IMR-90 (cell line): ENCODE measurements around the gene SIX4. TPM values are rescaled to one million over a fixed set of nuclear protein-coding genes. Genes with fewer than 3 reads are reported as not detected.

Experiments
- ATAC-seq: fragments of 200-7000 bp; cut with Tn5 transposase; 2 replicates; pipeline ENCODE4 v1.9.1; 2020; ENCODE audit warnings: low read depth, mild to moderate bottlenecking, moderate library complexity
- BruUV-seq: library from RNA; stranded (reverse); fragments of 400-500 nt; replicated peaks from 2 replicates; lab custom pipeline; 2021; lab: Mats Ljungman, UMichigan
- CTCF ChIA-PET: fragments of 300-600 bp; formaldehyde crosslinking; extraction: SDS; loops from one replicate; lab custom pipeline; 2021; ENCODE audit warnings: antibody characterized with exemption; lab: Yijun Ruan, JAX
- POLR2A ChIA-PET: fragments of 300-600 bp; sonication (Branson Sonifier 250); formaldehyde crosslinking; loops from one replicate; lab custom pipeline; 2022; ENCODE audit warnings: antibody characterized with exemption; ENCODE audit not compliant: unreplicated experiment; lab: Charles Lee
- DNase-seq: peaks from one replicate; pipeline ENCODE4 v3.0.0; 2013
- H2AFZ ChIP-seq: replicated peaks from 2 replicates; pipeline ENCODE3; 2013; ENCODE audit warnings: low read length, mild to moderate bottlenecking; ENCODE audit not compliant: poor library complexity
- H2AK5ac ChIP-seq: 2 replicates; pipeline ENCODE4 v1.6.1; 2013; ENCODE audit warnings: low read depth, low read length, inconsistent platforms
- H2AK9ac ChIP-seq: replicated peaks from 2 replicates; pipeline ENCODE3; 2013; ENCODE audit warnings: mild to moderate bottlenecking, low read depth, low read length, moderate library complexity; ENCODE audit not compliant: poor library complexity
- H2BK120ac ChIP-seq: 2 replicates; pipeline ENCODE4 v1.6.1; 2013; ENCODE audit warnings: low read depth, low read length, inconsistent platforms
- H2BK15ac ChIP-seq: 3 replicates; pipeline ENCODE4 v1.6.1; 2013; ENCODE audit warnings: low read depth, low read length, inconsistent platforms
- H2BK20ac ChIP-seq: 2 replicates; pipeline ENCODE4 v1.6.1; 2013; ENCODE audit warnings: low read depth, mild to moderate bottlenecking, inconsistent platforms, low read length, moderate library complexity
- H2BK5ac ChIP-seq: 2 replicates; pipeline ENCODE4 v1.6.1; 2013; ENCODE audit warnings: mild to moderate bottlenecking, low read depth, low read length, inconsistent platforms; ENCODE audit not compliant: poor library complexity, severe bottlenecking
- H3K14ac ChIP-seq: replicated peaks from 2 replicates; pipeline ENCODE4 v1.6.1; 2013; ENCODE audit warnings: low read depth, low read length, inconsistent platforms
- H3K18ac ChIP-seq: 2 replicates; pipeline ENCODE4 v1.6.1; 2013; ENCODE audit warnings: low read depth, low read length, control low read depth
- H3K23ac ChIP-seq: 2 replicates; pipeline ENCODE4 v1.6.1; 2013; ENCODE audit warnings: low read depth, low read length, inconsistent platforms
- H3K27ac ChIP-seq: 2 replicates; pipeline ENCODE4 v1.5.1; 2013; ENCODE audit warnings: mild to moderate bottlenecking, control low read depth, low read length; ENCODE audit not compliant: insufficient read depth
- H3K27me3 ChIP-seq: 2 replicates; pipeline ENCODE4 v1.6.1; 2013; ENCODE audit warnings: low read length; ENCODE audit not compliant: control insufficient read depth, insufficient read depth
- H3K36me3 ChIP-seq: 2 replicates; pipeline ENCODE4 v1.6.1; 2013; ENCODE audit warnings: low read length, mixed read lengths; ENCODE audit not compliant: control insufficient read depth, insufficient read depth
- H3K4ac ChIP-seq: 2 replicates; pipeline ENCODE4 v1.6.1; 2013; ENCODE audit warnings: low read depth, low read length, inconsistent platforms
- H3K4me1 ChIP-seq: 2 replicates; pipeline ENCODE4 v1.6.1; 2013; ENCODE audit warnings: low read length, mixed read lengths; ENCODE audit not compliant: control insufficient read depth, insufficient read depth
- H3K4me2 ChIP-seq: 2 replicates; pipeline ENCODE4 v1.6.1; 2013; ENCODE audit warnings: low read depth, mild to moderate bottlenecking, control low read depth, low read length, moderate library complexity
- H3K4me3 ChIP-seq: 2 replicates; pipeline ENCODE4 v1.5.1; 2013; ENCODE audit warnings: low read depth, mild to moderate bottlenecking, control low read depth, low read length, moderate library complexity; ENCODE audit not compliant: insufficient read depth
- H3K56ac ChIP-seq: 2 replicates; pipeline ENCODE4 v1.6.1; 2013; ENCODE audit warnings: low read length, inconsistent platforms; ENCODE audit not compliant: insufficient read depth; ENCODE audit errors: extremely low read depth
- H3K79me1 ChIP-seq, 2 experiments: 2 replicates each; pipeline ENCODE4 v1.6.1; 2013; ENCODE audit warnings: low read length in 2 of 2, inconsistent platforms in 1 of 2, low read depth in 1 of 2
- H3K9ac ChIP-seq: 2 replicates; pipeline ENCODE4 v1.6.1; 2013; ENCODE audit warnings: low read depth, low read length, control low read depth
- H3K9me1 ChIP-seq: 2 replicates; pipeline ENCODE4 v1.6.1; 2013; ENCODE audit warnings: low read length, inconsistent platforms; ENCODE audit not compliant: insufficient read depth
- H3K9me3 ChIP-seq: 2 replicates; pipeline ENCODE4 v1.6.1; 2013; ENCODE audit warnings: low read length; ENCODE audit not compliant: control insufficient read depth, insufficient read depth
- H4K20me1 ChIP-seq: 2 replicates; pipeline ENCODE4 v1.6.1; 2013; ENCODE audit warnings: low read length, inconsistent platforms; ENCODE audit not compliant: insufficient read depth
- H4K5ac ChIP-seq: 2 replicates; pipeline ENCODE4 v1.6.1; 2013; ENCODE audit warnings: mild to moderate bottlenecking, low read depth, low read length, control low read depth
- H4K8ac ChIP-seq, 2 experiments: 2 replicates each; pipeline ENCODE4 v1.6.1; 2013; ENCODE audit warnings: low read depth in 2 of 2, low read length in 2 of 2, control low read depth in 1 of 2, inconsistent platforms in 1 of 2
- H4K91ac ChIP-seq: 2 replicates; pipeline ENCODE4 v1.6.1; 2013; ENCODE audit warnings: low read depth, low read length, inconsistent platforms; ENCODE audit not compliant: insufficient read depth
- MAZ ChIP-seq: IDR thresholded peaks from 2 replicates; pipeline ENCODE4 v1.6.1; 2012; ENCODE audit warnings: low read depth, mild to moderate bottlenecking, low read length, improper control_type of control experiment, moderate library complexity, borderline replicate concordance
- whole genome bisulfite sequencing, 2 experiments: methylation state at CpG; one replicate each; pipeline versions ENCODE4 v1.1.5 to v1.1.7; 2013; ENCODE audit warnings: missing lambda C conversion rate in 2 of 2; ENCODE audit not compliant: insufficient read length in 1 of 2; ENCODE audit errors: extremely low coverage in 2 of 2; 5-methylcytosine and 5-hydroxymethylcytosine counted together
- dilution Hi-C: fragments of 300-500 bp; cut with HindIII; formaldehyde crosslinking; loops from one replicate; pipeline ENCODE4 v1.14.3; 2018; ENCODE audit warnings: low sequenced_read_pairs; ENCODE audit not compliant: unreplicated experiment
- in situ Hi-C: fragments of 300-500 bp; cut with MboI; formaldehyde crosslinking; loops from 3 replicates; pipeline ENCODE4 v1.14.3; 2019; ENCODE audit warnings: low sequenced_read_pairs, inconsistent platforms, mixed read lengths
- intact Hi-C: fragments of 100-400 bp; cut with micrococcal nuclease; formaldehyde crosslinking; loops from 2 replicates; pipeline ENCODE4 v1.10.0; 2022
- polyA plus RNA-seq, 3 experiments: library from polyadenylated mRNA; depleted of rRNA; stranded (reverse); fragments of >200 nt; gene quantifications; 2 replicates each; pipeline ENCODE4 v1.2.3, GENCODE V29; 2012; ENCODE audit warnings: low replicate concordance in 1 of 3
- total RNA-seq: library from RNA; depleted of rRNA; stranded (reverse); fragments of >200 nt; gene quantifications from 2 replicates; pipeline ENCODE4 v1.2.3, GENCODE V29; 2012

SIX4 gene
- total and polyA plus RNA-seq, 2 of the 4 experiments (the other 2 are of a cell fraction), result 7.1 to 42.7 TPM

GRCh38 chr14:60680511-60680910 lies 43.6 kb downstream of the SIX4 start:
- no peak overlapping the region for H2AFZ ChIP-seq
- ChIA-PET POLR2A (no interaction called here), CTCF (interaction anchor here (0.6 kb wide), 1 partner anchor 410 kb away, joined by 3 read pairs; no protein-coding TSS in a partner anchor)
- H3K36me3 ChIP-seq, result no peaks in the 10 kb centered on the region
- no peak overlapping the region for H3K23ac ChIP-seq
- H2BK5ac ChIP-seq, result no peak overlapping the region
- WGBS, 2 experiments, result no CpG with 5 or more reads among the region's 3 CpGs
- H2BK120ac ChIP-seq, result no peak overlapping the region
- no peak overlapping the region for H3K18ac ChIP-seq
- intact Hi-C loops (no loop called here), in situ Hi-C loops (no loop called here), dilution Hi-C loops (no loop called here)
- BruUV-seq, result no TSS peak
- no peak overlapping the region for H2AK9ac ChIP-seq
- no peak overlapping the region for H3K4me2 ChIP-seq
- H4K91ac ChIP-seq, result no peak overlapping the region
- H3K27ac ChIP-seq, result no peak overlapping the region
- no peak overlapping the region for H4K8ac ChIP-seq
- no peak overlapping the region for H3K14ac ChIP-seq
- H3K9me1 ChIP-seq, result no peaks in the 10 kb centered on the region
- H3K27me3 ChIP-seq, result no peaks in the 10 kb centered on the region
- H2AK5ac ChIP-seq, result no peak overlapping the region
- H3K9ac ChIP-seq, result no peak overlapping the region
- H3K4ac ChIP-seq, result no peak overlapping the region
- no peak overlapping the region for H2BK15ac ChIP-seq
- DNase-seq (no peak), ATAC-seq (no peak)
- no peaks in the 10 kb centered on the region for H3K9me3 ChIP-seq
- no peaks in the 10 kb centered on the region for H3K79me1 ChIP-seq
- H3K4me3 ChIP-seq, result no peak overlapping the region
- no peaks in the 10 kb centered on the region for H3K4me1 ChIP-seq
- no peaks in the 10 kb centered on the region for H4K20me1 ChIP-seq
- H3K56ac ChIP-seq, result no peak overlapping the region
- no peak for TF ChIP-seq MAZ
- no peak overlapping the region for H4K5ac ChIP-seq
- no peak overlapping the region for H2BK20ac ChIP-seq
